ENCODE measurements around the gene NADSYN1.

Gene NADSYN1

GRCh38 chr11:71548120-71548519, 95.1 kb downstream of the NADSYN1 start, which contains the start of gene KRTAP5-9:
TSS of gene KRTAP5-9 (plus strand) at chr11:71548420. CDS start at chr11:71548658, 238 bp downstream.
- DNase-seq (ENCODE audit: low read depth, low spot score), result no peak

- DNase-seq (ENCODE audit: low read depth, low spot score), result no peak
These were observed 95.7 kb downstream of the NADSYN1 start for GRCh38 chr11:71548716-71549151.
